MCF 10A (cell line): ENCODE measurements around the gene DLL4. TPM values are rescaled to one million over a fixed set of nuclear protein-coding genes. Genes with fewer than 3 reads are reported as not detected.

Source experiments
- BruUV-seq: library from RNA; stranded (reverse); fragments of 400-500 nt; replicated peaks from 2 replicates; lab custom pipeline; 2021; lab: Mats Ljungman, UMichigan
- CTCF ChIA-PET: fragments of 300-600 bp; sonication (Branson Sonifier 250); formaldehyde crosslinking; extraction: SDS; loops from one replicate; lab custom pipeline; 2021; ENCODE audit warnings: antibody characterized with exemption, inconsistent platforms; lab: Yijun Ruan, JAX
- POLR2A ChIA-PET: fragments of 300-600, 350-650 bp; sonication (Branson Sonifier 250); formaldehyde crosslinking; extraction: SDS; loops from one replicate; lab custom pipeline; 2020; ENCODE audit warnings: antibody characterized with exemption, inconsistent platforms; lab: Yijun Ruan, JAX
- DNase-seq: peaks from one replicate; pipeline ENCODE4 v3.0.0-alpha.2; 2018; ENCODE audit not compliant: unreplicated experiment
- H3K27ac Mint-ChIP-seq: one replicate; pipeline ENCODE4 v1.8.0; 2022; ENCODE audit warnings: mild to moderate bottlenecking, low read depth, mixed read lengths; ENCODE audit not compliant: unreplicated experiment
- H3K27me3 Mint-ChIP-seq: one replicate; pipeline ENCODE4 v1.8.0; 2022; ENCODE audit warnings: mixed read lengths; ENCODE audit not compliant: insufficient read depth, unreplicated experiment
- H3K36me3 Mint-ChIP-seq: one replicate; pipeline ENCODE4 v1.8.0; 2022; ENCODE audit warnings: mild to moderate bottlenecking, moderate library complexity, mixed read lengths; ENCODE audit not compliant: insufficient read depth, unreplicated experiment
- H3K4me1 Mint-ChIP-seq: one replicate; pipeline ENCODE4 v1.8.0; 2022; ENCODE audit warnings: mixed read lengths; ENCODE audit not compliant: insufficient read depth, unreplicated experiment
- H3K4me3 Mint-ChIP-seq: one replicate; pipeline ENCODE4 v1.8.0; 2022; ENCODE audit warnings: mild to moderate bottlenecking, moderate library complexity, mixed read lengths; ENCODE audit not compliant: unreplicated experiment
- H3K9me3 Mint-ChIP-seq: one replicate; pipeline ENCODE4 v1.8.0; 2022; ENCODE audit warnings: mixed read lengths; ENCODE audit not compliant: unreplicated experiment
- CTCF ChIP-seq: fragments of 200-600 bp; IDR thresholded peaks from one replicate; pipeline ENCODE4 v1.8.0; 2022; ENCODE audit warnings: antibody characterized with exemption, mild to moderate bottlenecking; ENCODE audit not compliant: unreplicated experiment
- intact Hi-C: fragments of 100-400 bp; cut with micrococcal nuclease; formaldehyde crosslinking; loops from 2 replicates; pipeline ENCODE4 v1.14.1; 2022
- total RNA-seq: library from RNA; stranded (reverse); gene quantifications from 2 replicates; pipeline ENCODE4 v1.2.3, GENCODE V29; 2022

DLL4 gene
- total RNA-seq, 1 experiment from 2014 or later = not detected

- no TSS peak for BruUV-seq
- Mint-ChIP-seq H3K9me3 (no peaks in the 10 kb centered on the region), H3K36me3 (no peaks in the 10 kb centered on the region), H3K27me3 (no peaks in the 10 kb centered on the region), H3K4me1 (peaks cover 10% of the 10 kb centered on the region), H3K4me3 (no peak overlapping the region), H3K27ac (no peak overlapping the region)
- intact Hi-C loops = no loop called here
- no peak for TF ChIP-seq CTCF
- ChIA-PET POLR2A (interaction anchor here (0.6 kb wide), 1 partner anchor 140 kb away, joined by 3 read pairs; no protein-coding TSS in a partner anchor), CTCF (interaction anchor here (0.6 kb wide), 1 partner anchor 36 kb away, joined by 3 read pairs; no protein-coding TSS in a partner anchor)
- DNase-seq = no peak
Measured at GRCh38 chr15:40886586-40886985, 42.6 kb upstream of the DLL4 start.

- no TSS peak for BruUV-seq
- no peaks in the 10 kb centered on the region for H3K27me3 Mint-ChIP-seq
- ChIA-PET CTCF (interaction anchor here (0.6 to 1.2 kb wide), 4 partner anchors 51 to 211 kb away, joined by 3 to 4 read pairs (median 4); no protein-coding TSS in a partner anchor), POLR2A (interaction anchor here (0.6 to 1.2 kb wide), 5 partner anchors 11 to 266 kb away, joined by 3 to 5 read pairs (median 3); no protein-coding TSS in a partner anchor)
- no peak overlapping the region for H3K27ac Mint-ChIP-seq
- H3K4me1 Mint-ChIP-seq = peaks cover 24% of the 10 kb centered on the region
- intact Hi-C loops = no loop called here
- no peak for DNase-seq
- no peak for TF ChIP-seq CTCF
- no peaks in the 10 kb centered on the region for H3K9me3 Mint-ChIP-seq
- no peaks in the 10 kb centered on the region for H3K36me3 Mint-ChIP-seq
- no peak overlapping the region for H3K4me3 Mint-ChIP-seq
Measured at GRCh38 chr15:40889112-40889511, 40.0 kb upstream of the DLL4 start.

GRCh38 chr15:40891138-40891537, 38.0 kb upstream of the DLL4 start:
- Mint-ChIP-seq H3K4me3 (no peak overlapping the region), H3K36me3 (peaks cover 3% of the 10 kb centered on the region), H3K9me3 (no peaks in the 10 kb centered on the region), H3K4me1 (peaks cover 37% of the 10 kb centered on the region), H3K27me3 (no peaks in the 10 kb centered on the region), H3K27ac (peak overlapping the region; percentile 39)
- TF ChIP-seq CTCF = no peak
- intact Hi-C loops = loop anchor here (5.0 kb wide), 1 partner anchor 214 kb away; no protein-coding TSS in a partner anchor
- DNase-seq = no peak
- POLR2A ChIA-PET = interaction anchor here (1.0 to 3.2 kb wide), 7 partner anchors 11 to 147 kb away, joined by 3 to 68 read pairs (median 9); partner anchors contain the start of genes RHOV and SPINT1
- no TSS peak for BruUV-seq
- CTCF ChIA-PET = interaction anchor here (0.6 to 2.0 kb wide), 14 partner anchors 12 to 440 kb away, joined by 3 to 10 read pairs (median 4); no protein-coding TSS in a partner anchor

- no peaks in the 10 kb centered on the region for H3K27me3 Mint-ChIP-seq
- no peak overlapping the region for H3K4me3 Mint-ChIP-seq
- ChIA-PET POLR2A (interaction anchor here (1.0 to 3.2 kb wide), 10 partner anchors 11 to 106 kb away, joined by 3 to 68 read pairs (median 8); partner anchors contain the start of genes RHOV and SPINT1), CTCF (interaction anchor here (0.5 to 2.0 kb wide), 40 partner anchors 8 to 441 kb away, joined by 3 to 10 read pairs (median 4); partner anchors contain the start of genes C15orf62 and SPINT1)
- H3K4me1 Mint-ChIP-seq = peaks cover 31% of the 10 kb centered on the region
- H3K9me3 Mint-ChIP-seq = no peaks in the 10 kb centered on the region
- peaks cover 11% of the 10 kb centered on the region for H3K36me3 Mint-ChIP-seq
- DNase-seq = peak; percentile 86
- peak overlapping the region; percentile 39 for H3K27ac Mint-ChIP-seq
- intact Hi-C loops = loop anchor here (1.0 to 5.0 kb wide), 3 partner anchors 35 to 215 kb away; no protein-coding TSS in a partner anchor
- peak; percentile 76 for TF ChIP-seq CTCF
- no TSS peak for BruUV-seq
Measured at GRCh38 chr15:40891810-40892446, 37.2 kb upstream of the DLL4 start.
